Small intestine (tissue), 7 donors: Measurements from ENCODE around the gene B3GNT9. TPM values are rescaled to one million over a fixed set of nuclear protein-coding genes. Genes with fewer than 3 reads are reported as not detected.

Experiments
- DNase-seq, 2 donors: peaks; one replicate each; pipeline versions ENCODE4 v3.0.0 to v3.0.0-alpha.2; 2013
- FAIRE-seq: peaks from 2 replicates; lab custom pipeline; 2012; peaks lifted over from hg19 to GRCh38; lab: Jason Lieb, UNC
- H3K27ac ChIP-seq, 3 donors: one replicate each; pipeline ENCODE4 v1.5.1; 2013; ENCODE audit warnings: low read length in 2 of 3, mild to moderate bottlenecking in 2 of 3, control low read depth in 1 of 3, inconsistent platforms in 1 of 3, low read depth in 1 of 3, moderate library complexity in 1 of 3
- H3K27me3 ChIP-seq, 3 donors: one replicate each; pipeline ENCODE4 v1.6.1; 2013; ENCODE audit warnings: low read length in 3 of 3, inconsistent platforms in 1 of 3; ENCODE audit not compliant: control insufficient read depth in 3 of 3, insufficient read depth in 3 of 3
- H3K36me3 ChIP-seq, 3 donors: one replicate each; pipeline ENCODE4 v1.6.1; 2013; ENCODE audit warnings: low read length in 3 of 3, inconsistent platforms in 1 of 3, low read depth in 1 of 3, mild to moderate bottlenecking in 1 of 3, moderate library complexity in 1 of 3; ENCODE audit not compliant: control insufficient read depth in 3 of 3, insufficient read depth in 2 of 3
- H3K4me1 ChIP-seq, 3 donors: one replicate each; pipeline ENCODE4 v1.6.1; 2013; ENCODE audit warnings: low read length in 2 of 3, inconsistent platforms in 1 of 3, low read depth in 1 of 3, mild to moderate bottlenecking in 1 of 3, moderate library complexity in 1 of 3; ENCODE audit not compliant: control insufficient read depth in 3 of 3, insufficient read depth in 2 of 3
- H3K4me3 ChIP-seq, 3 donors: one replicate each; pipeline ENCODE4 v1.5.1; 2013; ENCODE audit warnings: low read length in 3 of 3, control low read depth in 1 of 3, inconsistent platforms in 1 of 3, low read depth in 1 of 3, mild to moderate bottlenecking in 1 of 3, moderate library complexity in 1 of 3
- H3K9me3 ChIP-seq, 2 donors: one replicate each; pipeline ENCODE4 v1.6.1; 2013; ENCODE audit warnings: low read depth in 1 of 2, low read length in 1 of 2; ENCODE audit not compliant: control insufficient read depth in 2 of 2, insufficient read depth in 1 of 2
- WGBS, 3 donors: extraction: QIAGEN DNeasy Blood & Tissue Kit; methylation state at CpG; one replicate each; pipeline ENCODE4 v1.1.7; 2013; 5-methylcytosine and 5-hydroxymethylcytosine counted together
- polyA plus RNA-seq, 4 donors: library from polyadenylated mRNA; stranded (reverse) in 3 of 4; unstranded in 1 of 4; fragments of 200-250 nt in 3 of 4; fragments of 120-200 nt in 1 of 4; gene quantifications; one replicate each; pipeline versions ENCODE4 v1.2.1 to v1.2.3, GENCODE V29; 2013
- donor health status: healthy with polysubstance abuse.
- donor health status: control.
- donor health status: control.
- donor health status: Bipolar disorder and iron deficiency.
- donor health status: healthy.

B3GNT9 gene
- polyA plus RNA-seq, 4 donors = 0.89 to 4.9 (median 2.6) TPM

- Histone ChIP-seq H3K9me3 (no peaks in the 10 kb centered on the region), H3K27ac (no peak overlapping the region), H3K27me3 (peaks cover 0 to 66% (median 0%) of the 10 kb centered on the region in 3 donors), H3K4me1 (peaks cover 0 to 37% (median 3%) of the 10 kb centered on the region in 3 donors), H3K4me3 (no peak overlapping the region), H3K36me3 (peaks cover 0 to 3% (median 0%) of the 10 kb centered on the region in 3 donors)
- WGBS, 3 donors = 30 to 63% (median 55%) methylated on average over 11 to 15 of the region's 15 CpGs
- FAIRE-seq (no peak), DNase-seq (peak; percentile 41 to 50)
These were observed 5.5 kb upstream of the B3GNT9 start for GRCh38 chr16:67156143-67156844.

GRCh38 chr16:67155295-67156142, 4.7 kb upstream of the B3GNT9 start:
- peaks cover 0 to 3% (median 0%) of the 10 kb centered on the region in 3 donors for H3K36me3 ChIP-seq
- H3K27ac ChIP-seq = no peak overlapping the region
- H3K27me3 ChIP-seq = peaks cover 0 to 70% (median 0%) of the 10 kb centered on the region in 3 donors
- H3K4me3 ChIP-seq = peak overlapping the region in 1 of 3 donors; percentile 4
- FAIRE-seq (no peak), DNase-seq (peak; percentile 63 to 89)
- peaks cover 0 to 41% (median 3%) of the 10 kb centered on the region in 3 donors for H3K4me1 ChIP-seq
- WGBS, 3 donors = 10 to 12% (median 11%) methylated on average over 54 to 74 of the region's 74 CpGs
- H3K9me3 ChIP-seq = no peaks in the 10 kb centered on the region

GRCh38 chr16:67154578-67155294, 3.9 kb upstream of the B3GNT9 start:
- H3K4me3 ChIP-seq = peak overlapping the region in 1 of 3 donors; percentile 4

GRCh38 chr16:67151431-67152097, 766 bp upstream of the B3GNT9 start:
- Histone ChIP-seq H3K4me3 (peak overlapping the region in 1 of 3 donors; percentile 43), H3K4me1 (peaks cover 0 to 31% (median 0%) of the 10 kb centered on the region in 3 donors), H3K36me3 (peaks cover 0 to 31% (median 5%) of the 10 kb centered on the region in 3 donors), H3K27ac (peak overlapping the region in 2 of 3 donors; percentile 73 to 77), H3K27me3 (peaks cover 0 to 69% (median 0%) of the 10 kb centered on the region in 3 donors), H3K9me3 (no peaks in the 10 kb centered on the region)
- WGBS, 3 donors = 39 to 58% (median 55%) methylated on average over 8 of the region's 8 CpGs
- FAIRE-seq = no peak
- no peak for DNase-seq

More at GRCh38 chr16:67154578-67155294, 3.9 kb upstream of the B3GNT9 start:
- H3K9me3 ChIP-seq = no peaks in the 10 kb centered on the region
- DNase-seq (no peak), FAIRE-seq (no peak)
- H3K27me3 ChIP-seq = peaks cover 0 to 73% (median 0%) of the 10 kb centered on the region in 3 donors
- H3K4me1 ChIP-seq = peaks cover 0 to 40% (median 3%) of the 10 kb centered on the region in 3 donors
- H3K36me3 ChIP-seq = peaks cover 0 to 3% (median 0%) of the 10 kb centered on the region in 3 donors
- 34 to 58% (median 44%) methylated on average over 53 to 61 of the region's 61 CpGs for WGBS, 3 donors
- no peak overlapping the region for H3K27ac ChIP-seq

GRCh38 chr16:67150047-67150832, 558 bp downstream of the B3GNT9 start:
- H3K27me3 ChIP-seq = peaks cover 0 to 57% (median 0%) of the 10 kb centered on the region in 3 donors
- FAIRE-seq = no peak
- H3K9me3 ChIP-seq = no peaks in the 10 kb centered on the region
- peaks cover 0 to 19% (median 0%) of the 10 kb centered on the region in 3 donors for H3K4me1 ChIP-seq
- DNase-seq = peak in 1 of 2 donors; percentile 70
- peaks cover 4 to 44% (median 10%) of the 10 kb centered on the region in 3 donors for H3K36me3 ChIP-seq
- WGBS, 3 donors = 5 to 8% (median 7%) methylated on average over 68 to 94 of the region's 94 CpGs
- peak overlapping the region; percentile 43 to 50 (median 49) for H3K4me3 ChIP-seq
- peak overlapping the region; percentile 34 to 77 (median 73) for H3K27ac ChIP-seq

GRCh38 chr16:67149276-67150046, 1.3 kb downstream of the B3GNT9 start:
- H3K27me3 ChIP-seq = peaks cover 0 to 50% (median 0%) of the 10 kb centered on the region in 3 donors
- DNase-seq (no peak), FAIRE-seq (no peak)
- peaks cover 4 to 52% (median 10%) of the 10 kb centered on the region in 3 donors for H3K36me3 ChIP-seq
- H3K27ac ChIP-seq = no peak overlapping the region
- peaks cover 0 to 16% (median 0%) of the 10 kb centered on the region in 3 donors for H3K4me1 ChIP-seq
- H3K9me3 ChIP-seq = no peaks in the 10 kb centered on the region
- 64 to 77% (median 76%) methylated on average over 60 to 77 of the region's 77 CpGs for WGBS, 3 donors
- H3K4me3 ChIP-seq = no peak overlapping the region
